GM12891 (cell line): ENCODE measurements around the gene CTSE.

Source experiments
- DNase-seq: peaks from one replicate; pipeline ENCODE4 v3.0.0; 2011; ENCODE audit warnings: low spot score; ENCODE audit not compliant: insufficient read length
- FAIRE-seq: peaks from 2 replicates; lab custom pipeline; 2011; peaks lifted over from hg19 to GRCh38; lab: Jason Lieb, UNC
- PAX5 ChIP-seq: IDR thresholded peaks from 2 replicates; pipeline ENCODE4 v1.6.1; 2011; ENCODE audit warnings: low read length, moderate library complexity, mild to moderate bottlenecking; ENCODE audit not compliant: insufficient read depth, severe bottlenecking
- POLR2A ChIP-seq: IDR thresholded peaks from 2 replicates; pipeline ENCODE4 v1.6.1; 2011; ENCODE audit warnings: low read depth, low read length, control low read depth
- POLR2AphosphoS5 ChIP-seq: IDR thresholded peaks from 2 replicates; pipeline ENCODE4 v1.6.1; 2011; ENCODE audit warnings: low read depth, low read length, control low read depth
- POU2F2 ChIP-seq: IDR thresholded peaks from 2 replicates; pipeline ENCODE4 v1.6.1; 2011; ENCODE audit warnings: low read depth, mild to moderate bottlenecking, control low read depth, low read length, moderate library complexity
- SPI1 ChIP-seq: IDR thresholded peaks from 2 replicates; pipeline ENCODE4 v1.6.1; 2011; ENCODE audit warnings: low read depth, low read length, control low read depth
- TAF1 ChIP-seq: IDR thresholded peaks from 2 replicates; pipeline ENCODE4 v1.6.1; 2011; ENCODE audit warnings: low read depth, low read length, control low read depth

Gene CTSE

DNA sequence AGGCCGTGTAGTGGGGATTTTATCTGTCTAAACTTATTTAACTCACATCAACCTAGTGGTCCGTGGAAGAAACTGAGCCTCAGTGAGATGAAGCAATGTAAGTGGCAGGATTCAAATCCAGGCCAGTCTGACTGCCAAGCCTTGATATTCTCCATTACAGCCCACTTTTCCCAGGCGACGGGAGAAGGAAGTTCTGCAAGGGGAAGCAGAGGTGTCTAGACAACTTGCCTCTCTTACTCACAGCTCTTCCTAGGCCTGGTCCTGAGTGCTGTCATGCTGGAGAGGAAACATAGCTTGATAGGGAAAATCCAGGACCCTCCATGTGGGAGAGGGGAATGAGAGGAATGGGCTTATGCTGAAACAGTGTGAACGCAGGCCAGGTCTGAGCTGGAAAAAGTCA, 9.1 kb downstream of the CTSE start:
- TF ChIP-seq PAX5 (no peak), POLR2AphosphoS5 (no peak), POU2F2 (no peak), TAF1 (no peak), SPI1 (no peak), POLR2A (no peak)
- DNase-seq = no peak
- no peak for FAIRE-seq

- FAIRE-seq (no peak), DNase-seq (no peak)
- TF ChIP-seq POLR2A = no peak
- TF ChIP-seq POLR2AphosphoS5 = no peak
- TF ChIP-seq SPI1 = peak; percentile 22; the same call in 1 of the 2 replicates
Measured at GRCh38 chr1:206013026-206013795, 10.5 kb downstream of the CTSE start.

GRCh38 chr1:206012086-206012859, 11.4 kb downstream of the CTSE start:
- FAIRE-seq (peak; percentile 51), DNase-seq (no peak)
- no peak for TF ChIP-seq POU2F2
- peak; percentile 95 for TF ChIP-seq SPI1

DNA sequence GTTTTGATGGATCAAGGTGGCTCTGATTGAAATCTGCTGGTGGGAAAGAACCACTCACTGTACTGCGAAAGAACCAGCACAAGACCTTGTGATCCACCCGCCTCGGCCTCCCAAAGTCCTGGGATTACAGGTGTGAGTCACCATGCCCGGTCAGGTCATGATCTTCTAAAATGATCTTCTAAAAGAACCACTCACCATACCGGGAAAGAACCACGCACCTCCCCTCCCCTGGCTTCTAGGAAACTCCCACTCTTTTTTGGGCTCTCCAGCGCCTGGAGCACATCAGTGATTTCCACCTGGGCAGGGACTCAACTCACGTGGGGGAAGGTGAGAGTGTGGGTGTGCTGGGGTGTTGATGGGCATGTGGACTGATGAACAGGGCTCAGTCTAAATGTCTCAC, 12.6 kb downstream of the CTSE start:
- TF ChIP-seq POU2F2 = no peak
- TF ChIP-seq PAX5 = no peak
- TF ChIP-seq TAF1 = no peak
- TF ChIP-seq POLR2AphosphoS5 = no peak
- no peak for TF ChIP-seq SPI1
- no peak for TF ChIP-seq POLR2A
- FAIRE-seq = no peak
- DNase-seq = no peak

- TF ChIP-seq POLR2A = no peak
- no peak for TF ChIP-seq SPI1
- TF ChIP-seq POU2F2 = no peak
- TF ChIP-seq TAF1 = no peak
- no peak for FAIRE-seq
- DNase-seq = no peak
Measured at GRCh38 chr1:206010060-206010459, 13.6 kb downstream of the CTSE start.

- TF ChIP-seq SPI1 (no peak), PAX5 (no peak), TAF1 (no peak)
- DNase-seq = no peak
- no peak for FAIRE-seq
Measured at GRCh38 chr1:206006946-206007345, 16.7 kb downstream of the CTSE start.

DNA sequence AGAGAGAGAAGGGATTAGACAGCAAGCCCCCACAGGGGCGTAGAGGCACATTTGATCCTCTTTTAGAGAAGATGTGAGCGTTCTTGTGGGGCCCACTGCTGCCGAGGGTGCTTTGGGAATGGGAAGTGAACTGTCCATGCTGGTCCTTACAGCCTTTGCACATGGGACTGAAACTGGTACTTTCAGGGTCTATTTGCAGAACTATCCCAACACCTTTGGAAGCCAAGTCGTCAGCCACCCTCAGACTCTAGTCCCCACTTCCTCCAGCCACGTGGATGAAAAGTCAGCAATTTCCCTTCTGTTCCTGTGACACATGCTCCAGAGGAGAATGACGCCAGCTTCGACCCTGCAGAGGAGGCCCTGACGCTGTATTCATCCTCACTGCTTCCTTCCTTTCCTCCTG, 17.9 kb downstream of the CTSE start:
- no peak for DNase-seq
- TF ChIP-seq POLR2A = no peak
- TF ChIP-seq PAX5 = no peak
- TF ChIP-seq POU2F2 = no peak
- FAIRE-seq = no peak

DNA sequence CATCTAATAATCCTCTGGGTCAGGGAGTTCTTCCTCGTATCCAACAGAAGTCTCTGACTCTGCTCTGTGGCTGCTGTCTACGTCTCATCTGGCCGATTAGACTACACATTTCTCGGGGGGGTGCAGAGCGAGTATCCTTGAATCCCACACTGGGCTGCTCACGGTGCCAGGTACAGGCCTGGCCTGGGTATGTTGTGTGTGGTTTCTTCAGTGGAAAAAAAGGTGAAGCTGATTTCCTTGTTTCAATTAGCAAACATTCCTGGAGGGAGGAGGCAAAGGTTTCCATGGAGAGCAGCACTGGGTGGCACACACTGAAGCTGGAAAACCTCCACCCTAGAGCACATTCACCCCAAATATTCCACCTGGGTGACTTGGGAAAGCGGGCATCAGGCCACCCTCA, 18.5 kb downstream of the CTSE start:
- DNase-seq (no peak), FAIRE-seq (no peak)
- TF ChIP-seq SPI1 (no peak), POLR2AphosphoS5 (no peak), TAF1 (no peak), POU2F2 (no peak), PAX5 (no peak), POLR2A (no peak)

DNA sequence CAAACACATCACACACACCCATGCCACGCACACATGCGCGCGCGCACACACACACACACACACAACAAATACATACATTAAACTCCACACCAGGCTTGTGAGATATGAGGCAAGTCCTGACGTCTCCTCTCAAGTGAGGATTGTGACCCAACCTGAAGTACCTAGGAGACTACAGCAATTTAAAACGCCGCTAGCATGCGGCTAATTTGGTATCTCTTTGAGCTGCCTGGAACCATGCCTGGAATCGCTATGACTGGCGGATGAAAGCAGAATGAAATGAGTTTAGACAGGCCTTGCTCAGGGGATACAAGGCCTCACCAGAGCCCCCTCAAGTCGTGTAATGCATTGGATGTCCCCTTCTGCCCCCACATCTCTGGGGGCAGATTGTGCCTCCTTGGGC, 18.9 kb downstream of the CTSE start:
- no peak for DNase-seq
- no peak for TF ChIP-seq POLR2AphosphoS5
- TF ChIP-seq TAF1 = no peak
- TF ChIP-seq POLR2A = no peak
- TF ChIP-seq PAX5 = no peak
- TF ChIP-seq SPI1 = no peak
- no peak for TF ChIP-seq POU2F2
- no peak for FAIRE-seq

DNA sequence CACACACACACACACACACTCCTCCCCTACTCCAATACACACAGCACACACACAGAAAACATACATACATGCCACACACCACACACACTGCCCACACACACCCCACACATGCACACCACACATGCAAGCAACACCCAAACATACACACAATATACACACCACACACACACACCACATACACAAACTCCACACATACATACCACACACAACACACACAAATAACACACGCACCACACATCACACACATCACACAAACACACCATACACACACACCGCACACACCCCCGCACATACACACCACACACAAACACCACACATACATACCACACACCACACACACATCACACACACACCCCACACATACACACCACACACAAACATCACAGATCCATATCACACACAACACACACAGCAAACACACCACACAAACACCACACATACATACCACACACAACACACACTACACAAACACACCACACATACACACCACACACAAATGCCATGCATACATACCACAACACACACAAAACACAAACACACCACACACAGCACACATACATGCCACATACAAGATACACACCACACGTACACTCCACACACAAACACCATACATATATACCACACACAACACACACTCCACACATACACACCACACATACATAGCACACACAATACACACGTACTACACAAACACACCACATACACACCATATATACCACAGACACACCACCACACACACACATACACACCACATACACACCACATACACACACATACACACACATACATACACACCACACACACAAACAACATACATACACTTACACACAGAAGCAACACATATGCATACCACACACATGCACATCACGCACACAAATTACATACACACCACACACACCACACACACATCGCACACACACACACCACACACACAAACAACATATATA, 19.6 kb downstream of the CTSE start:
- TF ChIP-seq POLR2A (no peak), PAX5 (no peak), TAF1 (no peak), POU2F2 (no peak), POLR2AphosphoS5 (no peak), SPI1 (no peak)
- FAIRE-seq = no peak
- no peak for DNase-seq
